VCaP (cell line): ENCODE measurements around the gene SECISBP2L.

Source experiments
- H3K27ac ChIP-seq: fragments of 450-650 bp; 2 replicates; pipeline ENCODE4 v1.5.1; 2017
- TF ChIP-seq, protein P1 (sequence below): fragments of 450-650 bp; conservative IDR thresholded peaks from 2 replicates; pipeline ENCODE4 v1.5.1; 2017; ENCODE audit warnings: mild to moderate bottlenecking, moderate library complexity

SECISBP2L gene

DNA sequence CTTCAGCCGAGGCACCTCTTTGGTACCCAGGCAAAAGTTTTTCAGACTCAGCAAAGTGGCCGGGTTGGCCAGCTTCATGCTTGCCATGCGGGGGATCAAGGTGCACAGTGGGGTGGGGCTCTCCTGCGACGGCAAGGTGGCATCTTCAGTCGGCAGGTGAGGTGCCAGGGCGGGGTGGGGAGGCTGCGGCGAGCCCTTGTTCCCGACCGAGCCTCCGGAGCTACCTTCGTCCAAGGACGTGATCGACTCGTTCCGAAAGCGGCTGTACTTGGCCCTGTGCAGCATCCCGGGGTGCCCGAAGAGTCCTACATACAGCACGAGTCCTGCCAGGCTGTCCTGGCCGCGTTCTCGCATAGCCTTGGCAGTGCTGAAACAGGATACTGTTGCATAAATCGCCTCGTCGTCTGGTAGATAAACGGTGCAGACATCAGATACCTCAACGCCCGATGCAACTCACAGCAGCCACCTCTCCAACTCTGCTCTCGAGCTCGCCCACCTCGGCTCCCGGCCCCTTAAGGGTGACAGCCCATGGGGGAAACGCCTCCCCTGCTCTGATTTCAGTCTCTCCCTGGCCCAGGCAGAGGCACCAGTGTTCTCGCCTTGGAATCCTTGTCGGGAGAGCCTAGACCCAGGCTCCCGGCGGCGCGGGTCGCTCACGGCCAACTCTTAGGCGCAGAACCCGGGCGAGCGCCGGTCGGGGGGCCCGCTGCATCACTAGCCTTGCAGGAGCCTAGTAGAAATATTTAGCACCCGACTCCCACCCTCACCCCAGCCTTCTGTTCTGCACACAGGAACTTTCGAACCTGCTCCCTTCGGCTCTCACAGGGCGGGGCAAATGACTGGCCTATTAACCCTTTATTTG is 83.4 kb downstream of the SECISBP2L start:
- H3K27ac ChIP-seq = peak overlapping the region; percentile 46
- TF ChIP-seq, protein P1, sequence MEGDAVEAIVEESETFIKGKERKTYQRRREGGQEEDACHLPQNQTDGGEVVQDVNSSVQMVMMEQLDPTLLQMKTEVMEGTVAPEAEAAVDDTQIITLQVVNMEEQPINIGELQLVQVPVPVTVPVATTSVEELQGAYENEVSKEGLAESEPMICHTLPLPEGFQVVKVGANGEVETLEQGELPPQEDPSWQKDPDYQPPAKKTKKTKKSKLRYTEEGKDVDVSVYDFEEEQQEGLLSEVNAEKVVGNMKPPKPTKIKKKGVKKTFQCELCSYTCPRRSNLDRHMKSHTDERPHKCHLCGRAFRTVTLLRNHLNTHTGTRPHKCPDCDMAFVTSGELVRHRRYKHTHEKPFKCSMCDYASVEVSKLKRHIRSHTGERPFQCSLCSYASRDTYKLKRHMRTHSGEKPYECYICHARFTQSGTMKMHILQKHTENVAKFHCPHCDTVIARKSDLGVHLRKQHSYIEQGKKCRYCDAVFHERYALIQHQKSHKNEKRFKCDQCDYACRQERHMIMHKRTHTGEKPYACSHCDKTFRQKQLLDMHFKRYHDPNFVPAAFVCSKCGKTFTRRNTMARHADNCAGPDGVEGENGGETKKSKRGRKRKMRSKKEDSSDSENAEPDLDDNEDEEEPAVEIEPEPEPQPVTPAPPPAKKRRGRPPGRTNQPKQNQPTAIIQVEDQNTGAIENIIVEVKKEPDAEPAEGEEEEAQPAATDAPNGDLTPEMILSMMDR = no peak

DNA sequence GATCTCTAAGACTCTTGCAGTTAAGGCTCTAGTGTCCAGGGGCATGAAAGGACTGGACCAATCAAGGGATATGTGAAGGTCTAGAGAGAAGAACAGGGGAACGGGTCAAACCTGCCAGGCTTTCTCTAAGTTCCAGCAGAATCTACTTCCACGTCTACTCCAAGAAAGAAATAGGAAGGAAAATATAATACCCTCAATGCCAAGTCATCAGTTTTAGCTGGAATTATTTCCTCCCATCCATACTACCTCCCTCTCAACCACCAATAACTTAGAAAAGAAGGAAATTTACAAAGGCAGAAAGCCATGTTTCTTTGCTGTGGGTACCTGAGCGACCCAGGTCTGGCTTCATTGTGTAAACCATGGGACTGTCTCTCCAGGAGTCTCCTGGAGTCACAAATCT is 90.3 kb downstream of the SECISBP2L start:
- TF ChIP-seq, protein P1 = no peak
- no peak overlapping the region for H3K27ac ChIP-seq

DNA sequence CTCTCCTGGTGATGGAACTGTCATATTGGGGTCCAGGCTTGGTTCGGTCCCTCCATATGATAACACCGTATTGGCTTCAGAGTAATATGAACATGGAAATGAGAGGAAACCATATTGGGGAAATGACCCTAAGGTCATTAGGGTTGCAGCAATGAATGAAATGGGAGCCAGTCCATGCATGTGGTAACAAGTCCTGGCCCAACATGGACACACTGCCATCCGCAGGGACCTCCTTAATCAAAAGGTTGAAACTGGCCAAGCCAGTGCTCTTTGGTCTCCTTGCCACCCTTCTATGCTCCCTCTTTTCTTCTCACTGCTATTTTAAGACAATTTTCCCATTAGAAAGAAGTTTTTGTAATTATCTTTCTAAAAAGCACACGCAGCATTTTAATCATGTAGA is 90.9 kb downstream of the SECISBP2L start:
- no peak overlapping the region for H3K27ac ChIP-seq
- TF ChIP-seq, protein P1 = no peak

DNA sequence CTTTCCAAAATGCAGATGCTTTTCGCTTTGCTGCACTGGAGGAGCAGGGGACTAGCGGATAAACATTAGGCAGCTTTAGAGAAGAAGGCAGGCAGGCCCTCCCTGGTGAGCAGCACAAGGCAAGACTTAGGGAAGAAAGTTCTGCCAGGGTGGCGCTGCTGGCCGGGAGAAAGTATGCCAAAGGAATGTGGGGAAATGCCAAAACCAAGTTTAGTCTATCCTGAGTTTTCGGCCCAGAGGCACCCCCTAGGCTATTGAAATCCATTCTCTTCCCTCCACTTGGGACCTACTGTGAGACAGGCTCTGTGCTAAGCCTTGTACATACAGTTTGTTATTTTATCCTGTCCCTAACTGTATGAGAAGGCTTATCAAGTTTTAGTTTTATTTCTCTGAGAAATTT is 91.7 kb downstream of the SECISBP2L start:
- H3K27ac ChIP-seq = no peak overlapping the region
- TF ChIP-seq, protein P1 = no peak

DNA sequence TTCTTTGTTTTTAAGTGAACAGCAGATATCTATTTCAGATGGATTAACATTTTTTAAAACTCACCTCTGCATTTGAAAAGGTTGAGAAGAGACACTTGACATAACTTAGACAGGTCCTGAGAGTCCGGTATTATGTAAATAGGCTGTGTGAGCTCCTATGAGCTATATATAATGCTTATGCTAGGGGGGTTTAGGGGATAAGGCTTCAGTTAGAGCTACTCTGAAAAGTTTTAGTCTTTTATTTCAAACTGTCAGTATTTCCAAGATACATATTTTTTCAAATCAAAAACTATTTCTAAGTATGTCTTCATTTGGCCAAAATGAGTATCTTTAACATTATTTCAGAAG is 99.4 kb downstream of the SECISBP2L start:
- TF ChIP-seq, protein P1 = no peak
- H3K27ac ChIP-seq = no peak overlapping the region

DNA sequence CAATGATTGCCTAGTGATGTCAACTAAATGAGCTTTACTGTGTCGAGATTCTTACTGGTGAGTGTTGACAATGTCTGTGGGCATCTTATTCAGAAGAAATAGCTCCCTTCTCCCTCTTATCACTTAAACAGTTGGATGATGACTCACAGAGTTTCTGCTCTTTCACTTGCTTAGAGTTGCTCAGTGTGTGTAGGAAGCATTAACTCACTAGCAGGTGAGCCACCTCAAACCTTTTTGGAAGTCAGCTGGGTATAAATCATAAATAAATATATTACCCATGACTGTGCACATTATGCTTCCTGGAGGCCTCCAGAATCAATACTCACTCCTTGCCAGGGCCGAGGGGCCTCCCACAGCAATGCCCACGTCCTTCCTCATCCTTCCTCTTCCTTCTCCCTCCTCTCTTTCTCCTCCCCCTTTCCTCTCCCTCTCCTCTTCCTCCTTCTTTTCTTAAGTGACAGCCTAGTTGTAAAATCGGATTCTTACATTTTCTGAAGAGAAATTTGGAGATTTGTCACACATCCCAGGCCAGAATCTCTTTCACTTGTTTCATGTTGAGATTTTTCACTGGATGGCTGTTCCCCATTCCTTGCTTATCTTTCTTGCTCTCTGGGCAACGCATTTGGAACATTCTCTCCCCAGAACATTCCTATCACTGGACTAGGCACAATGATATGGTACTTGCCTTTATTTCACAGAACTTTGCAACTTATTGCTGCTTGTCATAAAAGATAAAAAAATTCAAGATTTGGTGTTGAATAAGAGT is 100.0 kb downstream of the SECISBP2L start:
- no peak overlapping the region for H3K27ac ChIP-seq
- TF ChIP-seq, protein P1 = no peak

DNA sequence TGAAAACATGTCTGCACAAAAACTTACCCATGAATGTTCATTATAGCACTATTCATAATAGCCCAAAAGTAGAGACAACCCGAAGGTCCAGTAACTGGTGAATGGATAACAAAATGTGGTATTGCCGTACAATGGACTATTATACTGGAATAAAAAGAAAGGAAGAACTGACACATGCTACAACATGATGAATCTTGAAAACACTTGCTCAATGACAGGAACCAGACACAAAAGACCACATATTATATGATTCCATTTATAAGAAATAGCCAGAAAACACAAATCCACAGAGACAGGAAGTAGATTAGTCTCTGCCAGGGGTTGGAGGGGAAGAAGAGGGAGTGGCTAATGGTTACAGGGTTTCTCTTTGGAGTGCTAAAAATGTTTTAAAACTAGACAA is 100.9 kb downstream of the SECISBP2L start:
- TF ChIP-seq, protein P1 = no peak
- no peak overlapping the region for H3K27ac ChIP-seq
